DMS114 treated with DMSO at 0.1 percent for 48 hours (cell line): ENCODE measurements around the gene AHSA1.

Source experiments
- DNase-seq: peaks from one replicate; lab custom pipeline; 2025; ENCODE audit not compliant: unreplicated experiment; lab: John Stamatoyannopoulos, UW

Gene AHSA1

DNA sequence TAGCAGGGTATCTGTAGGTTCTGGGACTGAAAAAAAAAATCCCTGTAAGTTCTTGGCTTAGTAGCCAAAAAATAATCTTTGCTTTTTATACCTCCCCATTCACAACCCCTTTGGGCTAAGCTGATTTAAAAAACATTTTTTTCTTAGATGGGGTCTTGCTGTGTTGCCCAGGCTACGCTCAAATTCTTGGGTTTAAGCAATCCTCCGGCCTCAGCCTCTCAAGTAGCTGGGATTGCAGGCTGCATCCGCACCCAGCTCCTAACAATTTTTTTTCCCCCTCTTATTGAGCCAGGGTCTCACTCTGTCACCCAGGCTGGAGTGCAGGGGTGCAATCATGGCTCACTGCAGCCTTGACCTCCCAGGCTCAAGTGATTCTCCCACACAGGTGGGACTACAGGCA lies 49.9 kb downstream of the AHSA1 start:
- no peak for DNase-seq

DNA sequence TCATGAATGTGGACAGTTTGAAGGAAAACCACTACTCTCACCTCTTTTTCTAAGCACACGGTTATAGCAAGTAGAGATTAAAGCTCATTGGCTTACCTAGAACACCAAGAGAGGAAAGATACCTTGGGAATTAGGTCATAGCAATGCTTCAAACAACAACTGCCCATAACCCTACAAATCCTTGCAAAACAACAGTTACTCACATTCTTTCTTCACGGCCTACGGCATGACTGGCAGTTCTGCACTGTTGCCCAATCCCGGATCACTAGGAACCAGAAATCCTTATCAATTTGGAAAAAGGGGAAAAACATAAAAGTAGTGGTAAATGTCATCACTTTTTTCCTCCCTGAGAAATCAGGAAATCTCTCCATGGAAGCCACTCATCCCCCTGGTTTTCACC lies 50.4 kb downstream of the AHSA1 start:
- DNase-seq: no peak

DNA sequence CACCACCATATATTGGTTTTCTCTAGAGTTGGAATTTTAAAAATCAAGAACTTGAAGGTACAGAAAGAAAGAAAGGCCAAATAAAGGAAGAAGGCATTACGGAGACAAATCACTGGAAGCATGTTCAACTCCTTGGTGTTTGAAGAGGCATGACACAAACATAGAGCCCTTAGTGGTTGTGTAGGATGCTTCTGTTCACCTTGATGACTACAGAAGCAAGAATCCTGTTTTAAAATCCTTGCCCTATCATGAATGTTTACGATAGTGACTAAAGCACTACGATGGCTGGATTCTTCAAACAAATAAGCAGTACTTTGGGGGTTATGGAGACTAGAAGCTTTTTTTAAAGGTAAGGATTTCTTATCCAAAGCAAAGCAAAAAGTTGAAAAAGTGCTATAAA lies 51.0 kb downstream of the AHSA1 start:
- DNase-seq: no peak

DNA sequence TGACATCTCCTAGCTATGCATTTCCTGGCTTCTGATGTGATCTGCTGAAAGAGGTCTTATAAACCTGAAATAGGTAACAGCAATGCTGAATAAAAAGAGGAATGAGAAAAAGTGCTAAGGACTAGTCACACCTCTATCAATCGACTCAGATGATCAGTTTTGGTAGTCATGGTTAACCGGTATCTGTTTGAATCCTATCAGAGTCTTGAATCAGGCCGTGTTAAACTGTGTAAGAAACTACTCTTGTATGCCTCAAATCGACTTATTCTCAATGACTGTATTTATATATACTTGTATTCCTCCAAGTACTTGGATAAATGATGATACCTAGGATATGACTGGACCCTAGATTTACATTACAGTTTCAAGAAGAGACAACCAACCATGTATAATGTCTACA lies 51.5 kb downstream of the AHSA1 start:
- DNase-seq: no peak

DNA sequence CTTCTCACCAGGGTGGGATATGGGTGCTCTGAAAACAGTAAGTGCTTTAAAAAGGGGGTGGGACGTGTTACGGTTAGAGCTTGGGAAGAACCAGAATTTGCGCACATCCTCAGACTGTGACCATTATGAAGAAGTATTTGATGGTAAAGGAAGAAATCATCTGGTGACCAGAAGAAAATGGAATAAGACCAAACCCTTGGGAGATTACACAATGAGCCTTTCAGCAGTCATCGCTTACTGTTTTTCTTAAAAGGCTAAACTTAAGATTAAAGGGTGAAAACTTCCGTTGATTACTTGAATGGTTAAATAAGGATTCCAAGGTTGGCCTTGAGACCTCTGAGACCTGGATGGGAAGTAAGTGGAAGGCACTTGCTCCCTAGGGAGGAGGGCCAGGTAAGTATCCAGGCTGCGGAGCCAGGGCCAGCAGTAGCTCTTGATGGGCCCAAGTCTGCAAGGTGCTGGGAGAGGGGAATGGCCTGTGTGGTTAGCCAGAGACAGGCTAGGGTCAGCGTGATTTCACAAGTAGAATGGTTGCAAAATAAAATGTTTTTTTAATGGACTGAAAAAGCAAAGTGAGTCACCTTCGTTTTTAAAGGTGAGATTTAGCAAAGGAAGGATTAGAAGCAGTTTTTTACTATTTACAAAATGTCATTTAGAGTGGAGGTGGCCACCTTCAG lies 53.7 kb downstream of the AHSA1 start:
- DNase-seq: no peak

DNA sequence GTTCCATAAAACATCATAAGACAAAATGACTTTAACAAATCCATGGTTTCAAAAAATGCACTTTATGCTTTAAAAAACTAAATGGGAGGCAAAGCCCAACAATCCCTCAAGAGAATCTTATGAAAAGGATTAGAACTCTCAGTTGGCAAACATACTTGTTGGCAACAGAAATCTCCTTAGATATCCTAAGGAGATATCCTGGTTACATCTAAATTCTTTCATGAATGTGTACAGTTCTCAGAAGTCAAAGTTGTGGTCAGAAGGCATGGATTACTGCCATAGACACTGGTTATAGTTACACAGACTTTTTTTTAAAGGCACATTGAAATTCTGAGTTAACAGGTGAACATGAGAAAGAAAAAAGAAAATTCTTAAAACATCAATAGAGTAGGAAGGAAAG lies 58.2 kb downstream of the AHSA1 start:
- no peak for DNase-seq
